Left lobe of liver (tissue), 2 donors: ENCODE results near the gene ADCK2. TPM values are rescaled to one million over a fixed set of nuclear protein-coding genes. Genes with fewer than 3 reads are reported as not detected.
"Not testable (repeated sequence)": the region's sequence is repeated elsewhere in the genome, so short reads cannot be mapped to it uniquely, and the experiment has no call there.

ENCODE experiments used
- ATAC-seq: fragments of 200-7000 bp; cut with Tn5 transposase; one replicate; pipeline ENCODE4 v1.9.1; 2020; ENCODE audit warnings: mild to moderate bottlenecking, moderate library complexity
- DNase-seq: peaks from one replicate; pipeline ENCODE4 v3.0.0-alpha.2; 2020; ENCODE audit warnings: low spot score
- total RNA-seq: library from RNA; stranded (reverse); gene quantifications from one replicate; pipeline ENCODE4 v1.2.1, GENCODE V29; 2021
- donor health status: DM: no; HTN: no; CAD: no; lungs with moderate emphysema.
- donor health status: DM: no; HTN: yes; CAD: no.

Gene ADCK2, protein sequence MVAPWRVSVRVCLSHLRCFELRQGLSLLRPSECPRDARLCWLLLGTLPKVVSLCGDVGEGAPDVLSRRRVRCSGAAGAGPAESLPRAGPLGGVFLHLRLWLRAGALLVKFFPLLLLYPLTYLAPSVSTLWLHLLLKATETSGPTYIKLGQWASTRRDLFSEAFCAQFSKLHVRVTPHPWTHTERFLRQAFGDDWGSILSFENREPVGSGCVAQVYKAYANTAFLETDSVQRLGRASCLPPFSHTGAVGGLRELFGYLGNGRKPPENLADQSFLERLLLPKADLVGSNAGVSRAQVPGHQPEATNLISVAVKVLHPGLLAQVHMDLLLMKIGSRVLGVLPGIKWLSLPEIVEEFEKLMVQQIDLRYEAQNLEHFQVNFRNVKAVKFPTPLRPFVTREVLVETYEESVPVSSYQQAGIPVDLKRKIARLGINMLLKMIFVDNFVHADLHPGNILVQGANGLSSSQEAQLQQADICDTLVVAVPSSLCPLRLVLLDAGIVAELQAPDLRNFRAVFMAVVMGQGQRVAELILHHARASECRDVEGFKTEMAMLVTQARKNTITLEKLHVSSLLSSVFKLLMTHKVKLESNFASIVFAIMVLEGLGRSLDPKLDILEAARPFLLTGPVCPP
- 11.7 TPM for total RNA-seq

DNA sequence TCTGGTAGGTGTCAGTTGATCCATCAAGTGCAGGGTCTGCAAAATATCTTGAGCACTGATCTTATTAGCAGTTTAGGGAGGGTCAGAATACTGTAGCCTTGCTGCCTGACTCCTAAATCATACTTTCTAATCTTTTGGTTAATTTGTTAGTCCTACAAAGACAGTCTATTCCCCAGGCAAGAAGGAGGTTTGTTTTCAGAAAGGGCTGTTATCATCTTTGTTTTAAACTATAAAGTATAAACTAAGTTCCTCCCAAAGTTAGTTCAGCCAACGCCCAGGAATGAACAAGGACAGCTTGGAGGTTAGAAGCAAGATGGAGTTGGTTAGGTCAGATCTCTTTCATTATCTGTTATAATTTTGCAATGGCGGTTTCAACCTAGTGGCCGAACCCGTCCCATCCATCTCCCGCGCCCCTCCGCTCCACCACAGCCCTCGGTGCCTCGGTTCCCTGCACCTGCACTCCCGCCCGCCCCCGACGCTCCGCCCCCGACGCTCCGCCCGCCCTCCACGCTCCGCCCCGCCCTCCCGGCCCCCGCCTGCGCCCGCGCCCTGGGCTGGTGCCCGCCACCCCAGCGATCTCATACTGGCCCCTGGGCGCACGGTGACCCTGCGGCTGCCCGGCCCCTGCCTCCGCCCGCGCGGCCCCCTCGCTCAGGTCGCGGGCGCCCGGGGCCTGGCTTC, at the start of gene ADCK2:
TSS of gene ADCK2 (plus strand) at position 564 of the 681 bp plus-strand sequence. CDS start 386 bp downstream, outside the sequence.
- peak; percentile 88 for ATAC-seq

DNA sequence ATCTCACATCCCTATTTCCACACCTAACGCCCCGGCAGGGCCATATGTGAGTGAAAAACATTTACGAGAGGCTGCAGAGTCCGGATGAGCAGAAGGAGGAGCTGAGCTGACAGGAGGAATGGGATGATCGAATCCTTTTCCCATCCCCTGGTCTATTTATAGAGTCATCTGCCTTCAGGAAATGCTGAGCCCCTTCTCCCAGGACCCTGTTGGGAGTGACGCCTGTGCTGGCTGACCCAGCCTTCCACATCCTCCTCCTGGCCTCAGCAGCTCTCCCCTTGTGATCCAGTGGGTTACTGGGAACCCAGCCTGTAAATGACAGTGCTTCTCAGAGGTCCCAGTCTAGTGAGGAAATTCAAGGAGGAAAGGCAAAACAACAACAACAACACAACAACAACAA, 48.8 kb upstream of the ADCK2 start:
- ATAC-seq = peak; percentile 27
- DNase-seq = no peak

More for the DNA sequence above, at the start of gene ADCK2:
- peak; percentile 74 for DNase-seq

DNA sequence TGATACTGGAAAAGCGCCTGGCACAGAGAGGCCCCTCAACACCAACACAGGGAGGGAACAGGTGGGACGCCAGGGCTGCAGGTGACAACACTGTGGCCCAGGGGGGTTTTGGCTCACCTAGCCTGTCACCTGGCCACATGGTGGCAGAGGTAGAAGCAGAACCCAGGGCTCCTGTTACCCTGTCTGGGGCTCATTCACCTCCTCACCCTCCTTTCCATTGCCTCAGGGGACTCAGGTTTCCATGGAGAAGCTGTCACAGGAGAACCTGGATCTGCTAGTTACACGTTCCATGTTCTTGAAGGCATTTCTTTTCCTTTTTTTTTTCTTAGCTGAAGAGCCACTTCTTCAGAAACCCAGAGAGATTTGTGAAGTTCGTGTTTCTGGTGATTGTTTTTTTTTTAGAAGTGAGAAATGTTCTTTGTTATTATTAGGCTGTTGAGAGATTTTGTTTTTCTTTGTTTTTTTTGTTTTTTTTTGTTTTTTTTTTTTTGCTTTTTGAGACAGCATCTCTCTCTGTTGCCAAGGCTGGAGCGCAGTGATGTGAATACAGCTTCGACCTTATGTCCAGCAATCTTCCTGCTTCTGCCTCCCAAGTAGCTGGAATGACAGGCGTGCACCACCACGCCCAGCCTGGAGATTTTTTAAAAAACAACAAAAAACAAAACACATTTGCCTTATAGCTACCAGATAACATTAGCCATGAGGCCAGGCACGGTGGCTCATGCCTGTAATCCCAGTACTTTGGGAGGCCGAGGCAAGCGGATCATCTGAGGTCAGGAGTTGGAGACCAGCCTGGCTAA, 48.2 kb upstream of the ADCK2 start:
- DNase-seq (no peak), ATAC-seq (no peak)

DNA sequence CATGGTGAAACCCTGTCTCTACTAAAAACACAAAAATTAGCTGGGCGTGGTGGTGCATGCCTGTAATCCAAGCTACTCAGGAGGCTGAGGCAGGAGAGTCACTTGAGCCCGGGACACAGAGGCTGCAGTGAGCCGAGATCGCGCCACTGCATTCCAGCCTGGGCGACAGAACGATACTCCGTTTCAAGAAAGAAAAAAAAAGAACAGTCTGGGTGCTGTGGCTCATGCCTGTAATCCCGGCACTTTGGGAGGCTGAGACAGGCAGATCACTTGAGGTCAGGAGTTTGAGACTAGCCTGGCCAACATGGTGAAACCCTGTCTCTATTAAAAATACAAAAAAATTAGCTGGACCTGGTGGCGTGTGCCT, 47.6 kb upstream of the ADCK2 start:
- not testable (repeated sequence) for DNase-seq, ATAC-seq

DNA sequence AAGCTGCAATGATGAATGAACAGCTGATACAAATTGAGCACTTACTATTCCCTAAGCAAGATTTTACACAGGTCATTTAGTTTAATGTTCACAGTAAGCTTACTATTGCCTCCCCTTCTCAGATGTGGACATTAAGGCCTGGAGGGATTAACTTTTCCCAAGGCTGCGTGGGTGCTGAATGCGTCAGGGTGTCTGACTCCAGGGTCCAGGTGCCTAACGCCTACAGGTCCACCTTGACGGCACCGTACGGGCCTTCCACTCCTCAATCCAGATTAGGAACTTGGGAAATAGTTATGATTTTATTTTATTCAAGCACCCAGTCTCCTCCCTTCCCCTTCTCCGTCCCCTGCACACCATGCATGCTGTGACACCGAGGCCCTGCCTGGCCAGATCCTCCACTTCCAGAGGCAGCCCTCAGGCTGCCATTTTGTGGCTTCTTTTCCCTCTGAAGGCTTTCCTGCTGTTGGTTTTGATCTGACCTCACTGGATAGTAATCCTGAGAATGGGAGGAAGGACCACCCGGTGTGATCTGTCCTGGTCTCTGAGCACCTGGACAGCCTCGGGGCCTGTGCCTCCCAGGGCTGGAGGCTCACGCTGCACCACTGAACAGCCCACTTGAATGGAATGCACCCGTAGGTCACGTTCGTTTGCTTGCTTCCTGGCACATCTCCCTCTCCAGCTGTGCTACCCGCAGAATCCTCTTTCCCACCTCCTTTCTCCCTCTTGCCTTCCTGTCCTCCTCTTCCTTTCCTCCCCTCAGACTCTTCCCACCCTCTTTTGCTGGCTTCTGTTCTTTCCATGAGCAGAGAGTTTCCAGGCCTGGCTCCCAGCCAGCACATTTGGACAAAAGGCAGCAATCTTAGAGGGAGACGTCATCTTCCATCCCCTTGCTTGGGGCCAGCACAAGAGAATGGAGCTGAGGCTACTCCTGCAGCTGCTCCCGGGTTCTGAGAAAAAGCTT, 46.6 kb upstream of the ADCK2 start:
- peak; percentile 70 for DNase-seq

DNA sequence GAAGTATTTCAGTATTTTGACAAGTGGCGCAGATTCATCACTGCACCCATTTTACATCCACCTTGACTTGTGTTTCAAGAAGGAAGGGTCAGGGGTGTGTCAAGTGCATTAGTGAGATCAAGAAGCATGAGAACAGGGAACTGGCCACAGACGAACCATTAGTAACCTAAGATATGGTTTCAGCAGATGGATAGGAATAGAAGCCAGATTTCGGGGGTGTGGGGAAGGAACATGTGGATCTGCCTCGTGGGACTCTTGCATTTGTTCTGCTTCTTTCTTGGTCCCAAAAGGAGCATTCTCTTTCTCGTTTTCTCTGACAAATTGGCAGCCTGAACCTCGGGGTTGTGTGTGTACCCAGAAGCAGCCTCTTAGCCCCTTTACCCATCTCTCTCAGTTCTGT, 41.7 kb upstream of the ADCK2 start:
- ATAC-seq (no peak), DNase-seq (no peak)

More for the DNA sequence above, 46.6 kb upstream of the ADCK2 start:
- ATAC-seq = peak; percentile 27

DNA sequence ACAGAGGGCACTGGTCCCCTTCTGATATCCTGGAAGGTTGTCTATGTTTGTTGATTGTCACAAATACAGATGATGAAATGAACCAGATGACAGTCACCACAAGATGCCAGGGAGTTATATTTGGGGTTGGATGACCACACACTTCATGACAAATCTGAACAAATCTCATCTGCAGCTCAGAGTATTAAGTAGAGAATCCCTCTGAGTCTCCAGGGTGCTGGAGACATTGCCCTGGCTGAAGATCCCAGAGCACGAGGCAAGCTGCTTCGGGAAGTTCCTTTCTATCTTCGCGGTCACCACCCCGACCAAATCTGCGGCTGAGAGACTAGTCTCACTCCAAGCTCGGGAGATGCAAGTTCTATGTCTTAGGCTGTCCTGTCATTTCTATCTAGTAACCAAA, 41.1 kb upstream of the ADCK2 start:
- ATAC-seq = no peak

DNA sequence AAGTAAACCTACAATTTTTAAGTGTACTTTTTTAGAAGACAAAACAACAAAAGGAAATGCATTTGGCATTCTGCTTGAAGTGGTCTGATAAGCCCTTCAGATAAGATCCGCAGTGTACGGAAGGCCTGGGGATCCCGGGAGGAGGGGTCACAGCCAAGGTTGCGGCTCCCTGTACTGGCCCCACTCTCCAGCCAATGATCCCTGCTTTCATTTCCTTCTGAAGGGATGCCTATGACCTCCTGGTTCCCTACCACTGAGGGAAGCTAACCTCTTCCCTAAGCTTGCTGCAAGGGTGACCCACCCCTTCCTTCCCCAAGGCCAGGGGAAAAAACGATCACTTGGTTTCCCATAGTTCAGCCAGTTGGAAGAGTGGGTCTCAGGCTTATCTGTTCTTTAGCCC, 37.4 kb upstream of the ADCK2 start:
- no peak for DNase-seq
- peak; percentile 65 for ATAC-seq

More for the DNA sequence above, 41.1 kb upstream of the ADCK2 start:
- no peak for DNase-seq

DNA sequence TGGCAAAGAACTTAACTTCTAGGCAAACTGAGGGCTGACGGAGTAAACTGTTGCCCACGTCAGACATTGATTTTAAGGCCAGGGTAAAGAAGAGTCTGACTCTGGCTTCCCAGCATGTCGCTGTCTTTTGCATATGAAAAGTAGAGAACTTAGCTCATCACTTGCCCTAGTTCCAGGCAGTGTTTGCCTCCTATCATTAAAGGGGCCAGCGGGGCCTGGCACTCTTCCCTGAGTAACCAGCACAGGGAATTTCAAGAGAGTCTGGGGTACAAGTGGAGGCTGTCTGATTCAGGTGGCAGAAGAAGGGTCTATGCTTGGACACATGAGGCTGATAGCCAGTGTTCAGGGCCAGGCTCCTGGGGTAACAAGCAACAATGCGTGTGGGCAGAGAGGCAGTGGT, 36.9 kb upstream of the ADCK2 start:
- no peak for ATAC-seq

DNA sequence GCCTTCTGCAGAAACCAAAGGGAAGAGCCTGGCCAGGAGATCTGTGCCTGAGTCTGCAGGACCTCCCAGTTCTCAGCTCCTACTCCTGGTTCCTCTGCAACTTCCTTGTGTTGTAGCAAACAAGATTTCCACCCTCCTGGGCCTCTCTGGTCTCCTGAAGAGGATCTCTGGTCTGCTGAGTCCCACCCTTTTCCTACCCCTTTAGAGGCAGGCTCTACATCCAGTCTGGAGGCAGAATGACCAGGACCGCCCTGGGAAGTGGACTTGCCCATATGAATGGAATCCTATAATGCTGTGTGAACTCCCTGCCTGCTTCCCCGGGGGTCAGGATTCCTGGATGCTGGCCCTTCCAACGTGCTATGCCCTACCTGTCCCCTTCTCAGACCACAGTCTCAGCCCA, 35.3 kb upstream of the ADCK2 start:
- ATAC-seq (no peak), DNase-seq (no peak)

More for the DNA sequence above, 36.9 kb upstream of the ADCK2 start:
- no peak for DNase-seq

DNA sequence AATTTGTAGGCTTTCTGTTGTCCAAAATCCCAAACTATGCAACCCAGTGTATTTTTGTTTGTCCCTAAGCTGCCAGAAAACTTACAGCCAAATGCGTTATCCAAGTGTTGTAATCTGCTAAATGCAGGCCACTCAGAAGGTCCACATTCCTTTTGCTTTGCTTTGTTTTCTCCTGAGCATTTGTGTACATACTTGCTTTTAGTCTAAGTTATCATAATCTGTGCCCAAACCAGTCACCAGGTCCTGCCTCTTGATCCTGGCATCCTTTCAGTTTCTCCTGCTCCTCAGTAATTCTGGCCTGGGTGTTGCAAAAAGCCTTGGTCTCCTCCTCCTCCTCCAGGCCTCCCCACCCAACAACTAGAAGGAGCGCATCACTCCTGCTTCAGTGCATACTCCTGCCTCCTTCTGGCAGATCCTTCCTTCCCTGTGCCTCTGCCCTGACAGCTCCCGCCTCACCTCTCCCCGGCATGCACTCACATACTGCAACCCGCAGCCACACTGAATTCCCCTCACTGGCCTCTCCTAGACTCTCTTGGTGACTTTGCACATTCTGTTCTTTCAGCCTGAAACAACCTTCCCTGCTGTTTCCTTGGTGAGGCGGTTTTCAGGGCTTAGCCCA, 34.5 kb upstream of the ADCK2 start:
- DNase-seq (no peak), ATAC-seq (no peak)

DNA sequence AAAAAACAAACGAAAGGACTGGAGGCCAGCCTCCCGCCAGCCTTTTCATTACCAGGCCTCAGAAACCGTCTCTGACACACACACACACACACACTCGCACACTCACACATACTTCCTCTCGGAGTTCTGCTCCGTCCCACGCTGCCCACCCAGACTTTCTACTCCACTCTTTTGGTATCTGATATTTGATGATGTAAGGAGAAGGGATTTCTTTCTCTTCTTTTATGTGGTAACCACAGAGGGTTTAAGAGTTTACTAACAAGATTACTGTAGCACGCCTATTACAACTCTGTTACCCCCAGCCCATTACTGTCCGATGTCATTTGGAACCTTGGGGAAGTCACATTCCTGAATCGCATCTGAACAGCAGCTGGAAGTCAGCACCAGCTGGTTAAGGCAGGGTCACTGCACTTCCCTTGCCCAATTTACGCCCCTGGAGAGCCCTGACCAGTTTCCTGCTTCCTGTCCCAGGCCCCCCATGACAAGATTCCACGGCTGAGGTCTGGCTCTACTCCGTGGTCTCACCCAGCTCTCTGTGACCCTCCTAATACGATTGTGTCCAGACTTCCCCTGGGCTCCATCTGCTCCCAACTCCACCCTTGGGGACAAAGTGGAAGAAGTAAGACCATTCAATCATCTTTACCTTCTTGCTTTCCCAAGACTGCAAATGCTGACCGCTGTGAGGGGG, 33.2 kb upstream of the ADCK2 start:
- ATAC-seq = peak; percentile 32
- DNase-seq = no peak

DNA sequence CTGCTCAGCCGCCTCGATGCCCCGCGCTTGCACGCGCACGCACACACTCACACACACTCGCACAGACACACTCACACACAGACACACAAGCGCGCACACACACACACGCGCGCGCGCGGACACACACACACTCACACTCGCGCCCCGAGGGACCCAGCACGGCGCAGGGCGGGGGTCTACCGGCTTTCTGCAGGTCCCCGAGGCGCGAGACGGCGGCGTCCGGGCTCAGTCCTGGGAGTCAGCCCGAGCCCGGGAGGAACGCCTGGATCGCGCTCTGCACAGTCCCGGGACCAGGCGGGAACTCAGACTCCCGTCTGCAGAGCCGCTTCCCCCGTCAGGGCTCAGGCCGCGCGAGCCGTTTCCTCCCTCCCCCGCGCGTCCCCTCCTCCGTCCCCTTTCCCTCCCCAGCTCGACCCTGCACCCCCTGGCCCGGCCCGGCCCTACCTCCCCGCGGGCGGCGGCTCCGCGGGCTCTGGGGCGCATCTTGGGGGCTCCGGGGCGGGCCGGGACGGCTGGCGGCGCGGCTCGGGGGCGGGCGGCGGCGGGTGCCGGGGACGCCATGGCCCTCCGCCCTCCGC, 32.6 kb upstream of the ADCK2 start:
- DNase-seq (no peak), ATAC-seq (peak; percentile 70)

DNA sequence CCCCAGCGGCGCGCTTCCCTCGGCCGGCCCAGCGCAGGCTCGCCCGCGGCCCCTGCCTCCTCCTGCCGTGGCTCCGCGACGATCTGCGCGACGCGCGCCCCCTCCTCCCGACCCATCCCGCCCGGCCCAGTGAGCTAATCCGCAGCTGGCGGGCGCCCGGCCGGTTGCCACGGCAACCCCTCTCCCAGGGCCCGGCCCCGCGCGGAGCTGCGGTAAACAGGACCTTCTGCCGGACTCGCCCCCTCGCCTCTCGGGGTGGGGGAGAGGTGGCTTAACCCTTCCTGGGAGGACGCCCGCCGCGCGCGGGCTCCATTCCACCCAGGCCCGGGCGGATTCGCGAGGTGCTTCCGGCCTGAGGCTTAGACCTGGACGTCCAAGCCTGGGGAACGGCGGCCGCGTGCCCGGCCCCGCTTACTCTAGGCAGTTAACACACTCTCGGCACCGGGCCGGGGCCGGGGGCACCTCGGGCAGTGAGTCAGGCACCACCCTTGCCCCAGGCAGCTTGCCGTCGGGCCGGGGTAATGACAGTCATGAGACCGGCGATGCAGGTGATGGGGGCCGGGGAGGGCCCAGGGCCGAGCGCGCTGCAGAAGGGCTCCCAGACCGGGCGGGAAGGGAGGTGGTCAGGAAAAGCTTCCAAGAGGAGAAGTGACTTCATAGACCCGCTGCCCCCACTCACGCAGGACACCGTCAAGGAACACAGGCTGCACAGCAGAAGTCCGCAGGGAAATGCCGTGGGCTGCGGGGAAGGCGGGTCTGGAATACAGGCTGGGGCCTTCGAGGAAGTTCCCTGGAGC, 31.8 kb upstream of the ADCK2 start, which contains the start of gene DENND2A:
TSS of gene DENND2A (minus strand) at position 87 of the 797 bp plus-strand sequence. CDS start 38,416 bp downstream, outside the sequence.
- peak; percentile 53 for ATAC-seq
- DNase-seq = no peak

DNA sequence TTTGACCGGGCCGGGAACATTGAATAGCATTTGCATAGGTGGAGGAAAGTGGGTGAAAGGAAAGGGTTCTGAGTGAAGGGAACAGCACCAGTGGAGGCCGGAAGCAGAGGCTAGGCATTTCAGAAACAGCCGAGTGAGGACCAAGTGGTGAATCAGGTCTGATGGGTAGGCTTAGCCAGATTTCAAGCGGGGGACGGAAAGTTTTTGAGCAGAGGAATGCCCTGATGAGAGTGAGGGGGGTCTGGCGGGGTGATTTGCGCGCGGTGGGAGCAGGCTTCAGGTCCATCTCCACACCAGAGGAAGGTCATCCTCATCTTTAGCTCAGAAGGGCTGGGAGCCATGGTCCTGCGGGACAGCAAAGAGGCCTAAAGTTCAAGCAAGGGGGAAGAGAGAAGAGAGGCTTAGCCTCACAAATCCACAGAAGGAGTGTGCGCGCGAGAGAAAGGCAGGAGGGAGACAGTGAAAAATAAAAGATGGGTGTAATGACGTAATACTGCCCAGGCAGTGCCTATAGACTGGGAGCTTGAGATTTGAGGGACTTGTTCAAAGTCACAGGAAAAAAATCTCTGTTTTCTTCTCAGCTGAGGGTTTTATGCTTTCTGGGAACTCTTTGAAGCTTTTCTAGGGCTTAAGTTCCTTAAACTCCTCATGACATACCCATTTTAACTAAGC, 31.1 kb upstream of the ADCK2 start:
- DNase-seq (no peak), ATAC-seq (no peak)

DNA sequence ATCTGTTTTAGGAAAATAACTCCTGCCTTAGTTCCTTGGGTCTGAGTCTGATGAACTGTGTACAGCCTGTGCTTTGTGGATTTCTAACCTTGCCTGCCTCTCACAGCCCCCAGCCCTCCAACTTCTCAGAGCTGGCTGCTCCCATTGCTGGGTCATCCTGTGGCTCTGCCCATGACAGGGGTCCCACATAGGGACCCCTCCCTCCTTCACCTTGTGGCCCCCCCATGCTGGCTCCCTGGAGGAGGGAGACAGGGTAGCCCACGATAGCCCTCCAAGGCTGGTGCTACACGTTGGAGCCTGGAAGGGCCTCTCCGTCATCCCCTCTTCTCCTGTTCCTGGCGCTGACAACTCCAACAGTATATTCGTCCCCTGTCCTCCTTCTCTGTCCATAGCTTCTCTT, 29.3 kb upstream of the ADCK2 start:
- DNase-seq (no peak), ATAC-seq (no peak)

DNA sequence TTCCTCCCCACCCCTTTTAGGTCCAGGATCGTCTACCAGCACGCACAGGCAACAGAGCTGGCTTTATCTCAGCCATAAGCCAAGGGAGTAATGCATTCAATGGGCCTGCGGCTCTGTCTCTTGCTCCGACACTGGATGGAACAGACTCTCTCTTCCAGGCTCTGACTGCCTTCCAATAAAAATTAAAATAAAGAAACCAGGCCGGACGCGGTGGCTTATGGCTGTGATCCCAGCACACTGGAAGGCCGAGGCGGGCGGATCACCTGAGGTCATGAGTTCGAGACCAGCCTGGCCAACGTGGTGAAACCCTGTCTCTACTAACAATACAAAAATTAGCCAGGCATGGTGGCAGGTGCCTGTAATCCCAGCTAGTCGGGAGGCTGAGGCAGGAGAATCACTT, 28.0 kb upstream of the ADCK2 start:
- ATAC-seq, DNase-seq: not testable (repeated sequence)
